Nucleus accumbens (tissue), 56 donors: ENCODE results near the gene BICRA.
"Not testable (repeated sequence)": the region's sequence is repeated elsewhere in the genome, so short reads cannot be mapped to it uniquely, and the experiment has no call there.

Source experiments
- DNase-seq, 56 donors: peaks; one replicate each; lab custom pipeline; 2025; lab: John Stamatoyannopoulos, UW

Gene BICRA

DNA sequence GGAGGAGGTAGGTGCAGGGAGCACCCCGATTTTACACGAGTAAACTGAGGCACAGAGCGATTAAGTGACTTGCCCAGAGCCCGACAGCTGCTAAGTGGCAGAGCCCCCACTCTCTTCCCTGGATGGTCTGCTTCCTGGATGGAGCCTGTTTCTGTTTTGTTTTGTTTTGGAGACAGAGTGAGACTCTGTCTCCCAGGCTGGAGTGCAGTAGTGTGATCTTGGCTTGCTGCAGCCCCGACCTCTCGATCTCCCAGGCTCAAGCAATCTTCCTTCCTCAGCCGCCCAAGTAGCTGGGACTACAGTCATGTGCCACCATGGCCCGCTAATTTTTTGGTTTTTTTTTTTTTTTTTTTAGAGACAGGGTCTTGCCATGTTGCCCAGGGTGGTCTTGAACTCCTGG is 17.3 kb downstream of the BICRA start:
- no peak for DNase-seq

DNA sequence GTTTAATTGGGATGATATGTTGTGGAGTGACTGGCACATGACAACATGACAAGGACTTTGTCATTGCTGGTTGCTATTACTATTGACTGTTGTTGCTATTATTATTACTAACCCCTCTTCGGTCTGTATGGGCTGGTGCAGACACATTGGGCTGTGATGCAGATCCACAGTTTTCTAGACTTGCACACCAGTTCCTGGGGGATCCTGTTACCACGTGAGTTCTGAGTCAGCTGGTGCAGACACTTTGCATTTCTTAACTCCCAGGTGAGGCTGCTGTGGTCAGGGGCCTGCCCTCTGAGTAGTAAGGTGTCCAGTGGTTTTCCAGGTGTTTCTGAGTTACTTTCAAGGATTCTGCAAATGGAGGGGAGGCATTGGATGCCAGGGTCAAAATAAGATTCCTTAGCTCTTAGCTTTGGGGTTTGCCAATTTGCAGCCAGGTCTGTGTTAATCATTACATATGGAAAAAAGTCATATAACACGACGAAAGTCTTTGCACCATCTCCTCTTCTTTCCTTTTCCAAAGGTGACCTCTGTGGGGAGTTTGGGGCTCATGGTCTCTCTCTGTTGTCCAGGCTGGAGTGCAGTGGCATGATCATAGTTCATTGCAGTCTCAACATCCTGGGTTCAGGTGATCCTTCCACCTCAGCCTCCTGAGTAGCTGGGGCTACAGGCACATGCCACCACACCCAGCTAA is 19.3 kb downstream of the BICRA start:
- DNase-seq = no peak

GRCh38 chr19:47630594-47630993 is 21.7 kb downstream of the BICRA start:
- DNase-seq = no peak

- peak in 2 of 56 donors; percentile 11 to 21 for DNase-seq
Measured at GRCh38 chr19:47631681-47632446, 22.9 kb downstream of the BICRA start.

GRCh38 chr19:47633517-47633916 is 24.6 kb downstream of the BICRA start:
- no peak for DNase-seq

DNA sequence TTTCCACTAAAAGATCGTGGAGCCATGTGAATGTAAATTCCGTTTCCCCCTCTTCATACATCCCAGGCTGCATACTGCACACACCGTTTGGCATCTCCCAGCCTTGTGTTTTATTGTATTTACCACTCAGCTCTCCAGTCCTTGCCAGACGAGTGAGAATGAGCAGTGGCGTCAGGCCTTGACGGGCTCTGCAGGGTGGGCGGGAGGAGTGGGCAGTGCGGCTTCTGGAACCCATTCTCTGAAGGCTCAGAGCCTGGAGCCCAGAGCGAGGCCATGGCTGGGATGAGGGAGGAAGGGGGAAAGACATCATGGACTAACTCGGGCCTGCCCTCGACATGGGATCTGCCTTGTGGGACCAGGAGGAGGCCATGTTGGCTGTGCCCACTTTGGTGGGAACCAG is 25.1 kb downstream of the BICRA start:
- DNase-seq = no peak

- not testable (repeated sequence) for DNase-seq
Measured at GRCh38 chr19:47635152-47635754, 26.3 kb downstream of the BICRA start.

DNA sequence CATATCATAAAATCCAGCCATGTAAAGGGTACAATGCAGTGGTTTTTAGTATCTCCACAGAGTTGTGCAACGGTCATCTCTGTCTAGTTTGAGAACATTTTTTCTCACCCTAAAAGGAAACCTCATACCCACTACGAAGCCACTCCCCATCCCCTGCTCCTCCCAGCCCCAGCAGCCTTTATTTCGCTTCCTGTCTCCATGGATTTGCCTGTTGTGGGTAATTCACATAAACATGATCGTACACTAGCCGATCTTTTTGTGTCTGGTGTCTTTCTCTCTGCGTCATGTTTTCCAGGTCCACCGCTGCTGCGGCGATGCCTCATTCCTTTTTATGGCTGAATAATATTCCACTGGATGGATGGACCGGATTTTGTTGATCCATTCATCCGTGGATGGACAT is 28.6 kb downstream of the BICRA start:
- DNase-seq = no peak

- no peak for DNase-seq
Measured at GRCh38 chr19:47641891-47642485, 33.1 kb downstream of the BICRA start.

DNA sequence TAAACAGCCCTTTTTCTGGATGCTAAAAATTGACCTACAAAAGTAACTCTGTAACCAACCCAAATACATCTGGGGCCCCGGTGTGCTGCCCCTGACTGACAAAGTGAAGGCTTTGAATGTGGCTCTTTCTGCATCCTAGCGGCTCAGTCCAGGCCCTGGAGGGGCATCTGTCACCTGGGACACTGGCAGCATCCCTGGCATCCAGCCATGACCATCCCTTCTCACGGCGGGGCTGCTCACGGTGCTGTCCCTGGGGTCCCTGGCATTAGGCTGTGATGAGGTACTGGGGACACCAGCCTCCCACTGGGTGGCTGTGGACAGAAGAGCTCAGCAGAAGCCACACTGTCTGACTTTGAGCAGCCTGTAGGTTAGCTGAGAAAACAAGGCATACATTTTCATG is 34.3 kb downstream of the BICRA start:
- DNase-seq = no peak

DNA sequence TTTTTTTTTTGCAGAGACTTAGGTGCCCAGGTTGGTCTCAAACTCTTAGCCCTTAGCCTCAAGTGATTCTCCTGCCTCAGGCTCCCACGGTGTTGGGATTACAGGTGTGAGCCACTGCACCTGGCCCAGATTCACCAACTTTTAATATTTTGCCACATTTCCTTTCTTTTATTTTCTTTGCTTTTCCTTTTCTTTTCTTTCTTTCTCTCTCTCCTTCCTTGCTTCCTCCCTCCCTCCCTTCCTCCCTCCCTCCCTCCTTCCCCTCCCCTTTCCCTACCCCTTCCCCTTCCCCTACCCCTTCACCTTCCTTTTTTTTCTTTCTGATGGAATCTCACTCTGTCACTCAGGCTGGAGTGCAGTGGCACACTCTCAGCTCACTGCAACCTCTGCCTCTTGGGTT is 35.3 kb downstream of the BICRA start:
- no peak for DNase-seq

- DNase-seq = no peak
Measured at GRCh38 chr19:47644743-47645482, 36.0 kb downstream of the BICRA start.

- no peak for DNase-seq
Measured at GRCh38 chr19:47646924-47647323, 38.0 kb downstream of the BICRA start.

DNA sequence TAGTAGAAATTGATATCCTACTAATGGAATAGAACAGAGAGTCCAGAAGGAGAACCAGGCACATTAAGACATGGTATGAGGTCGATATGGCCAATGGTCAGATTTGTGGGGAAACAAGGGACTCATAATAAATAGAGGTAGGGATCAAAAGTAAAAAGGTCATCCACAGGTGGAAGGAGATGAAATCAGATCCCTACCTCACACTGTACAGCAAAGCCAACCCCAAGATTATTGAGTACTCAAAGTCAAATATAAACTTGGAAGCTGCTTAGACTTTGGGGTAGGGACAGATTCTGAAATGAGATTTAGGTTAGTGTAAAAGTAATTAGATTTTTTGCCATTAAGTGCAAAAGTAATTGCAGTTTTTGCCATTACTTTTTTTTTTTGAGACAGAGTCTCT is 40.7 kb downstream of the BICRA start:
- no peak for DNase-seq

DNA sequence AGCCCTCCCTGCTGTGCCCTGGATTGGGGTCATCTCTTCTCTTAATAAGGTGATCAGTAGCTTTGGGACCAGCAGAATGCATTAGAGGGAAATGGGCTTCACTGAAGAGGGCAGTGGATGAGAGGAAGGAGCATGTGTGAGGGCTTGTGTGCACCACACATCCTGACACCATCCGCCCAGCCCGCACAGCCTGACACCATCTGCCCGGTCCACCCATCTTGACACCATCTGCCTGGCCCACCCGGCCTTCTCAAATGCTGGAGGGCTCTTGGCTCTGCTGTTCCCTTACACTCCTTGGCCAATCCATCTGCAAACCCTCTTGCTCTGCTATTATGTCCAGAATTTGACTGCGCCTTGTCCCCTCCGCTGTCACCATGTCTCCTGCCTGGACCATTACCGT is 41.8 kb downstream of the BICRA start:
- DNase-seq = no peak

- DNase-seq = no peak
Measured at GRCh38 chr19:47651132-47651531, 42.2 kb downstream of the BICRA start.

DNA sequence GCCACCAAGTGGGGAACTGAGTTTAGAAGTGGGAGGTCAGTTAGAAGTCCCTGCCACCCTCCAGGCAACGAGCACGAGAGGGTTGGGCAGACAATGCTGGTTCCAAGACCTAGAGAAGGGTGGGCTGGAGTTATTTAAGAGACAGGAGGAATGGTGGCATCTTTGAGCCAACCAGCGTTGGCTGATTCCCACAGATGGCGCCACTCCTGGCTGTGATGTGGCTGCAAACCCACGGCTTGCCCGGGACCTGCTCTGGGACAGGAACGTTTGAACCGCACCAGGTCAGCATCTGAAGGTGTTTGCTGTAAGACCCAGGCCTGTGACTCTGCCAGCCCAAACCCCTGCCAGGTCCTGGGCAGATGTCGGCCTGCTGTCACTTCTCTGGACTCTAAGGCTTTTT is 42.8 kb downstream of the BICRA start:
- DNase-seq = no peak

GRCh38 chr19:47652285-47652684 is 43.4 kb downstream of the BICRA start:
- DNase-seq = no peak

DNA sequence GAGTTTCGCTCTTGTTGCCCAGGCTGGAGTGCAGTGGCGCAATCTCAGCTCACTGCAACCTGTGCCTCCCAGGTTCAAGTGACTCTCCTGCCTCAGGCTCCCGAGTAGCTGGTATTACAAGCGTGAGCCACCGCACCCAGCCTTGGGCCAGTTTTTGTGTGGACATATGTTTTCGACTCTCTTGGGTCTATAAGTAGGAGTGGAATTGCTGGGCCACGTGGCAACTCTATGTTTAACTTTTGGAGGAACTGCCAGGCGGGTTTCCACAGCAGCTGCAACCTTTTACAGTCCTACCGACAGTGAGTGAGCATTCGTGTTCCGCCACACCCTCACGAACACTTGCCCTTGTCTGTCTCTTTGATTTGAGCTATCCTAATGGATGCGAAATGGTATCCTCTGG is 44.9 kb downstream of the BICRA start:
- DNase-seq = no peak

DNA sequence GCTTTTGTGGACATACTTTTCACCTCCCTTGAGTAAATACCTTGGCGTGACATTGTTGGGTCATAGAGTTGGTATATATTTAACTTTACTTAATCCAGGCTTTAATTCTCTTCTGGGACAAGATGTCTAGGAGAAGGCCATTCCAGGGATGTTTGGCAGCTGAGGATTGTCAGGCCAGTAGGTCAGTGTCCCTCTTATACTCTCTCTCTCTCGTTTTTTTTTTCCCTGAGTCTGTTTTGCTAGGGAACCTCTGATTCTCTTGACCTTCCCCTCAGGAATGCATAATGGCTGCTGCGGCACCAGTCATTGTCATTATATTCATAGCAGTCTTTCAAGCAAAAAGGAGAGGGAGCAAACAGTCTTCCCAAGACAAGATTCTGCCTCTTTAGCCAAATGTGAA is 48.8 kb downstream of the BICRA start:
- DNase-seq = no peak
